ENCODE data around the gene LMF2.

The LMF2 gene

DNA sequence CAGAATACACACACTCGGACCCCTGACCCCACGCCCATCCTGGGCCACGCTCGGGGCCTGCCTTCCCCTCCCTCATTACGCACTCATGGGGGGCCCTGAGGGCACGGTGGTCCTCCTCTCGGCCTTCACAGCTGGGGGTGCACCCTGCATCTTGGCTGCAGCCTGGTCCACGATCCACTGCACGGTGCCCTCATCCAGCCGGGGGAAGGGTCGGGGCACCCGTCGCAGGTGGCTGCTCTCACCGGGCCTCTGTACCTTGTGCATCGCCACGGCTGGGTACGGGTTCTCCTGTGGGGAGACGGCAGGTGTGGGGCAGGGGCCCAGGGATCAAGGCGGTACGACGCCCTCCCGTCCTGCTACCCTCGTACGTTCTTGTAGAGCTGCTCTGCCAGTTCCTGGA lies 43.1 kb downstream of the LMF2 start:
- no peak for DNase-seq (ENCODE audit: low read depth)

DNA sequence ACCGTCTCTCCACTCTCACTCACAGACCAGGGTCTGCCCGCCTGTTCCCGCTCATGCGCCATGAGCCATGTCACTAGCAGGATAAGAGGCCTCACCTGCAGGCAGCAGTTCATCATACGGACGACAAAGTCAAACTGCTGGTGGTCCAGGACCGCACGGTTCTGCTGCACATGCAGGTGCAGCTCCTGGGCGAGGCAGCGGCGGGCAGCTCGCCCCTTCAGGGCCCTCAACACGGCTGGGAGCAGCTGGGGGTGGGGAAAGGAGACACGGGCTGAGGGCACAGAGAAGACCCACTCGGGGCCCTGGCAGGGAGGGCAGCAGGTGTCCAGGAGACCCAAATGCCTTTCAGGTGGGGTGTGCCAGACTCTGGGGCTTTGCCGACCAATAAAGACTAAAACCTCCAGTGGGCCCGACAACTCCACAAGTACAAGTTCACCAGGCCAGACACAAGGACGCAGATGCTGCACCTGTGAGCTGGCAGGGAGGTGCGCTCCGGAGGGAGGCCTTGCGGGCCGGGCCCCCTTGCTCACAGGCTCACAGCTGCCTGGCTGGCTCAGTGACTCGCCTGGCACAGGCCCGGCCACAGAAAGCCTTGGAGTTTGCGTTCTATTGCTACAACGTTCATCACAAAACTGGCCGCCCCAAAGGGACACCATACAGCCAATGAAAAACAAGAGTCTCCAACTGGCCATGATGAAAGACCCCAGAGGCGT lies 44.2 kb downstream of the LMF2 start:
- DNase-seq (ENCODE audit: low read depth): no peak

DNA sequence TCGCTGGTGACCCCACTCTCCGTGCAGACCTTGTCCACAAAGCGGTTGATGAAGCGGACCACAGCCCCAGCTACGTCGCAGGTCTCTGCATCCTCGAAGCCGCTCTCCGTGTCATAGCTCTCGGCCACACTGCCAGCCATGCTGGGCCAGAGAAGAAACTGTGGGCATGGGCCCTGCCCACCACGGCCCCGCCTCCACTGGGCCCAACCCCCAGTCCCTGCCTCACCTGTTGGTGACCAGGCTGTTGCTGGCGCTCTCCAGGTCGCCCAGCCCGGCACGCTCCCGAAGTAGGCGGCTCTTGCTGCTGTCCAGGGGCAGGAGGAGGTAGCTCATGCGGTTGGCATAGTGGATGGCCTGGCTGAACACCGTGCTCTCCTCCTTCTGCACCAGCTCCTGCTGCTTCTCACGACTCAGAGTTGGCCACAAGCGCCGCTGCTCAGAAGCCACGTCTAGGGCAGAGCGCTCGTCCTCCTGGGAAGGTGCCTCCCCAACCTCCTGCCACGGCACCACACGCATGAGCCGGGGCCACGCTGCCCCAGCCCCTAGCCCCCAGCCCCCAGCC lies 45.4 kb downstream of the LMF2 start:
- no peak for DNase-seq (ENCODE audit: low read depth)

DNA sequence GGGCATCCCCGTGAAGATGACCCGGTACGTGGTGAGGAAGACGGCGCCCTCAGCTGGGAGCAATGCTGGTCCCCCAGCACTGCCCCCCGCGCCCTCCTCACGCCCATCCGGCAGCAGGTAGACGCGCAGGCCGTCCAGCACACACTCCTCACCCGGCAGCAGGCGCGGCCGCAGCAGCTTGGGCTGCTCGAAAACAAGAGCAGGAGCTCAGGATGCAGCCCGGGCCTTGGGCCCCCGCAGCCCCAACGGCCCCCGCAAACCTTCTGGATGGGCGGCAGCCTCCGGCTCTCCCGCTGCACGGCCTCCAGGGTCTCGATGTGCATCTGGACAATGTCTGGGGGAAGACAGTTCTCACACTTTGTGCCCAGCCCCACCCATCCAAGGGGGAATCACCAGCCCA lies 46.0 kb downstream of the LMF2 start:
- no peak for DNase-seq (ENCODE audit: low read depth)

DNA sequence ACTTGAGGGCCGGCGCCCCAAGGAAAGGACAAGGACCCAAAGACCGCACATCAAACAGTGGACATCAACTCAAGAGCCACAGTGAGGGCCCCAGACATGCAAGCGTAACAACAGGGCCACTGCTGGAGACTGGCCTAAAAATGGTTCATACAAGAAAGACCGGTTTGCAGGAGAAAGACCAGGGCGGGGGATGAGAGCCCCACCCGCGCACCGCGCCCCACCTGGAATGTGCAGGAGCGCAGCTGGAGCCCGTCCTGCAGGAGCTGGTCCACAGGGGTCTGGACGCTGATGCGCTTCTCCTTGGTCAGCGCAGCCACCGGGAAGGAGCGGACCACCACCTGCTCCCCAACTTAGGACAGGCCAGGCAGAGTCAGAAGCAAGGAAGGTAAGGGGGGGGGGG lies 46.6 kb downstream of the LMF2 start:
- DNase-seq (ENCODE audit: low read depth): no peak

DNA sequence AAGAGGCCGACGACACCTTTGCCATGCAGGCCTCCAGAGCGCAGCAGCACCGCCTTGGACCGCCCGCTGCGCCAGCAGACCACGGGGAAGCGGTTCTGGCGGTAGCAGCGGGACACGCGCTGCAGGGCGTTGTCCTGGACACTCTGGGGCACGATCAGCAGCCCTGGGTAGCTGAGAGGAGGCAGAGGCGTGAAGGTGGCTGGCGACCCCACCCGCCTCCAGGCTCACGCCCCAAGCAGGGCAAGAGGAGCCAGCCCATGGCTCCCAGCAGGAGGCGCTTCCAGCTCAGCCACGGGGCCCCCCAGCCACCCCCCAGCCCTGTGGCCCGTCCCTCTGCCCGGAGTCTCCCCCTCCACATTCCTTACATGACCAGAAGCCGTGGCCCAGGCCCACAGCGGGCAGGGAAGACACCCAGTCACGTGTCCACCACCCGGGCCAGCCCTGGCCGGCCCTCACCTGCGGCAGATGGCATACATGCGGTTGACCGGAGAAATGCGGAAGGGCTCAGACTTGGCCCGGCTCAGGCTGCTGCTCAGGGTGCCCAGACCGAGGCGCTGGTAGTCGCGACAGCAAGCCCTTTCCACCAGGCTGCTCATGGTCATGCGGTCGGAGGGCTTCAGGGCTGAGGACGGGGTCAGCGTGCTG lies 47.9 kb downstream of the LMF2 start:
- DNase-seq (ENCODE audit: low read depth): no peak

DNA sequence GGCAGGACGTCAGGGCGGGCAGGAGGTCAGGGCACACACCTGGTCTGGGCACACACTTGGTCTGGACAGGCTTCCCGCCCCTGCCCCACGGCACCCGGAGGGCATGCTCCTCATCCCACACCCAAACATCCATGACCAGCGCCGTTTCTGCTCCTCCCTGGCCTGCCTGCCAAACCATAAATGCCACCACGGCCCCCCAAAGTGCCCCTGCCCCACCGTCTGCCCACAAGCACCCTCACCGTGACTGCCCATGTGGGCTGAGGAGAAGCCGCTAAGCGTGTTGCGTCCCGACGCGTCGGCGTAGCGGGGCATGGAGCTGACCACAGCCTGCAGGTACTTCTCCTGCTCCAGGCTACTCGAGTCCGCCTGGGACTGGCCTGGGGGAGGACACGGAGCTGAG lies 48.5 kb downstream of the LMF2 start:
- DNase-seq (ENCODE audit: low read depth): no peak

DNA sequence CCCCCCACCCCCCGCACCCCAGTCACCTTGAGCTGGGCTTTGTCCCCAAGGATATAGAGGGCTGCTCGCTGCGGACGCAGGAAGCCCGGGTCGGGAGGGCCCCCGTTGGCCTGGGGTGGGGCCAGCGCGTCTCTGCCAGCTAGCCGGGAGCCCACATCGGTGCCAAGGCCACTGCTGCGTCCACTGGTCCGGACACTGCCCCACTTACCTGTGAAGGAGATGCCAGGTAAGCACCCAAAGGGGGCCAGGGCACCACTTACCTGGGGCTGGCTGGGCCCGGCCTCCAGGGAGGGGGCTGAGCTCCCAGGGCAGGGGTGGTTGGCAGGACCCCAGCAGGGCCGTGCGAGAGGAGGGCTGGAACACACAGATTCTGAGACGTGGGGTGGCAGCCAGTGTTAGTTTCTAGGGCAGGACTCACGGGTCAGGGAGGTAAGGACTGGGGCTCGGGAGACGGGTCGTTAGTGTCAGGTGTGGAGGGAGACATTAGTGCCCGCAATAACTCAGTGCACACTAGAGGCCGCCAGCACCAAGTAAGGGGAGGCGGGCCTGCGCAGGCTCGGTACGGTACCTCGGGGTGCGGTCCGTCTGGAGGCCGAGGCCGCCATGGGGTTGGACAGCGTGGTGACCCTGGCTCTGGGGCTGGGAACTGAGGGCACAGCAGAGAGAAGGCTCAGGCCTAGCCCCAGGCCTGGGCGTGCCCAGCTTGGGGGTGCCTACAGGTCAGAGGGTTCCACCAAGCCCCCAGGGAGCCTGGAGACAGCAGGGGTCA lies 50.9 kb downstream of the LMF2 start:
- no peak for DNase-seq (ENCODE audit: low read depth)

DNA sequence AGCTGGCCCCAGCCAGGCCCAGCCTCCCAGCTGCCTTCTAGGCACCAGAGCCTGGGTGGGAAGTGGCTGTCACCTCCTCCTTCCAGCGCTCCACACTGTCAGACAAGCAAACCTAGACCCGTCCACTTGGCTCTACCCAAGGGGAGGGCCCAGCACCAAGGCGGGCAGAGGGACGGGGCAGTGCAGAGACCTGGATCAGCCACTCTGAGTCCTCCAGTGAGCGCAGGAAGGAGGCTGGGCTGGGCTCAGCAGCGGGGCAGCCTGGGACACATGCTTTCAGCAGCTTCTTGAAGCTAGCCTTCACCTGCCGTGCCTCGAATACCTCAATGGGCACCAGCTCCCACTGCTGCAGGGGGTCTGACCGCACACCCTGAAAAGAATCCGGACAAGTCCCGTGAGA lies 51.5 kb downstream of the LMF2 start:
- no peak for DNase-seq (ENCODE audit: low read depth)

DNA sequence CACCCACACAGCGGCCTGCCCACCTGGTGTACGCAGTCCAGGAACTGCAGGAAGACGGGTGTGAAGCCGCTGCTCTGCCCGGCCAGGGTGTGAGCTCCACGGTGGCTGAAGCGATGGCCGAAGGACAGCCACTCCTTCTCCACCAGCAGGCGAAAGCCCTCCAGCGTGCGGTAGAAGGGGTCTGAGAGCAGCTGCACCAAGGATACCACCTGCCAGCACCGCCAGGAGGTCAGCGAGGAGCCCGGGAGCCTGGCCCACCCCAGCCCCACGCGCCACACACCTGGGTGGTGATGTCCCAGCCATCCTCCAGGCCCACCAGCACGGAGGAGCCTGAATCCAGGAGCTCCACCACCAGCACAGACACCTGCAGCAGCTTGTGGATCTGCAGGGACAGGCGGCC lies 52.3 kb downstream of the LMF2 start:
- no peak for DNase-seq (ENCODE audit: low read depth)

DNA sequence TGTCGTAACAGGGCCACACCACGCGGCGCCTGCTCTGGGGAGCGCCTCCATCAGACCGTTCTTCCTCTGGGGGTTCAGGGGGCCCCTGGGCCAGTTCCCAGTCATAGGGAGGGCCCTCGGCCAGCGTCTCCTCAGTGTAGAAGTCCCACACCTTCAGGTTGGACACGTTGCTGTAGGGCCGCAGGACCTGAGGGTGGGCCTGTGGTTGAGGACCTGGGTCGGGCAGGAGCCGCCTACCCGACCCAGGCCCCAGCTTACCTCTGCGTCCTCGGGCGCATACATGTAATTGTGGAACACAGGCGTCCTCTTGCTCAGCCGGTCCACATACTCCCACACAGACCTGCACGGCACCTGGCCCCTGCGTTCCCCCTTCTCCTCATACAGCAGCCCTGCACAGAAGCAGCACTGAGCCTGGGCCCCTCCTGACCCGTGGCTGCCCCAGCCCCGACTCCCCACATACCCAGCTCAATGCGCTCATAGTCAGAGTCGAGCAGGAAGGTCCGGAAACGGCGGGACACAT lies 52.9 kb downstream of the LMF2 start:
- DNase-seq (ENCODE audit: low read depth): no peak

Measured in activated T-helper 9 cell treated with anti-CD3 and anti-CD28 coated beads, Interleukin-2, amount 50 U/mL, for 16 hours (primary cell).